ENCODE measurements around the gene C1R. TPM values are rescaled to one million over a fixed set of nuclear protein-coding genes. Genes with fewer than 3 reads are reported as not detected.

The C1R gene
- polyA plus RNA-seq, 3 donors, result 0.14 to 0.88 TPM; not detected in 1

DNA sequence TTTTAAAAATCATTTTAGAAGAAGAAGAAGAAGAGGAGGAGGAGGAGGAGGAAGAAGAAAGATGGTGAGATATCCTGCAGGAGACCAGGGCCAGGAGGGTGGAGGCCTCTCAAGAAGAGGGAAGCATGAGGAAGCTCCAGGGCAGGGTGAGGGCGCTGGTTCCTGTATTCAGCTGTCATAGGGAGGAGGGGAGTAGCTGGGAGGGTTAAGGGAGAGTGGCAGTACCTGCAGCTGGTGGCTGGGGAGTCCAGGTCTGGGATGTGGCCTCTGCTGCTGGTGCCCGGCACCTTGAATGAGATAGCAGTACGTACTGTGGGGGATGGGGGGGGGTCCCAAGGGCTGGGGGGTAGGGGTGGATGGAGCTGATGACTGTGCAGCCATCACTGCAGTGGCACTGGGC is 26.6 kb upstream of the C1R start:
- Mint-ChIP-seq H3K4me3 (no peak overlapping the region), H3K27me3 (ENCODE audit: low read depth in 3 of 3) (peaks cover 0 to 4% (median 1%) of the 10 kb centered on the region in 3 donors), H3K27ac (peak overlapping the region in 1 of 7 donors; percentile 6), H3K9me3 (peaks cover 3 to 9% (median 6%) of the 10 kb centered on the region in 7 donors), H3K4me1 (peaks cover 12% of the 10 kb centered on the region), H3K36me3 (peaks cover 37 to 44% of the 10 kb centered on the region in 2 donors)
- H3K4me3 ChIP-seq (replicated peaks in 1 of 3; ENCODE audit: low read depth in 2 of 3, low read length in 3 of 3), result no peak overlapping the region
- no peaks in the 10 kb centered on the region for H4K20me1 ChIP-seq (ENCODE audit: insufficient read depth, low read length)
- H3K4me1 ChIP-seq (ENCODE audit: control insufficient read depth in 1 of 2, insufficient read depth in 2 of 2, low read length in 2 of 2), result peaks cover 4 to 8% of the 10 kb centered on the region in 2 donors
- no peaks in the 10 kb centered on the region for H3K9me3 ChIP-seq (replicated peaks in 1 of 2; ENCODE audit: control insufficient read depth in 1 of 2, insufficient read depth in 1 of 2, low read length in 2 of 2)
- intact Hi-C loops (cut with micrococcal nuclease), result loop anchor here in 1 of 2 donors (10.0 kb wide), 1 partner anchor 94 kb away; no protein-coding TSS in a partner anchor
- H3K4me2 ChIP-seq (replicated peaks; ENCODE audit: extremely low read depth, low read length, poor library complexity, severe bottlenecking), result no peak overlapping the region
- H3K27ac ChIP-seq (ENCODE audit: low read depth in 1 of 2, low read length in 2 of 2), result no peak overlapping the region
- no peak overlapping the region for H2AFZ ChIP-seq (ENCODE audit: insufficient read depth, low read depth, low read length, poor library complexity, severe bottlenecking)
- H3K79me2 ChIP-seq (ENCODE audit: insufficient read depth, low read length), result no peaks in the 10 kb centered on the region
- TF ChIP-seq, protein P1, sequence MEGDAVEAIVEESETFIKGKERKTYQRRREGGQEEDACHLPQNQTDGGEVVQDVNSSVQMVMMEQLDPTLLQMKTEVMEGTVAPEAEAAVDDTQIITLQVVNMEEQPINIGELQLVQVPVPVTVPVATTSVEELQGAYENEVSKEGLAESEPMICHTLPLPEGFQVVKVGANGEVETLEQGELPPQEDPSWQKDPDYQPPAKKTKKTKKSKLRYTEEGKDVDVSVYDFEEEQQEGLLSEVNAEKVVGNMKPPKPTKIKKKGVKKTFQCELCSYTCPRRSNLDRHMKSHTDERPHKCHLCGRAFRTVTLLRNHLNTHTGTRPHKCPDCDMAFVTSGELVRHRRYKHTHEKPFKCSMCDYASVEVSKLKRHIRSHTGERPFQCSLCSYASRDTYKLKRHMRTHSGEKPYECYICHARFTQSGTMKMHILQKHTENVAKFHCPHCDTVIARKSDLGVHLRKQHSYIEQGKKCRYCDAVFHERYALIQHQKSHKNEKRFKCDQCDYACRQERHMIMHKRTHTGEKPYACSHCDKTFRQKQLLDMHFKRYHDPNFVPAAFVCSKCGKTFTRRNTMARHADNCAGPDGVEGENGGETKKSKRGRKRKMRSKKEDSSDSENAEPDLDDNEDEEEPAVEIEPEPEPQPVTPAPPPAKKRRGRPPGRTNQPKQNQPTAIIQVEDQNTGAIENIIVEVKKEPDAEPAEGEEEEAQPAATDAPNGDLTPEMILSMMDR (IDR thresholded peaks at IDR 0.05), result no peak
- DNase-seq, result no peak
- no peaks in the 10 kb centered on the region for H3K27me3 ChIP-seq (ENCODE audit: control insufficient read depth in 2 of 2, insufficient read depth in 2 of 2, low read length in 2 of 2)
- H3K9ac ChIP-seq (ENCODE audit: insufficient read depth, low read length, poor library complexity, severe bottlenecking), result no peak overlapping the region
- 27% methylated on average over 1 of the region's 3 CpGs for WGBS (ENCODE audit: insufficient coverage)
- H3K36me3 ChIP-seq (replicated peaks in 1 of 2; ENCODE audit: control insufficient read depth in 1 of 2, insufficient read depth in 2 of 2, low read length in 2 of 2), result peaks cover 0 to 7% of the 10 kb centered on the region in 2 donors

DNA sequence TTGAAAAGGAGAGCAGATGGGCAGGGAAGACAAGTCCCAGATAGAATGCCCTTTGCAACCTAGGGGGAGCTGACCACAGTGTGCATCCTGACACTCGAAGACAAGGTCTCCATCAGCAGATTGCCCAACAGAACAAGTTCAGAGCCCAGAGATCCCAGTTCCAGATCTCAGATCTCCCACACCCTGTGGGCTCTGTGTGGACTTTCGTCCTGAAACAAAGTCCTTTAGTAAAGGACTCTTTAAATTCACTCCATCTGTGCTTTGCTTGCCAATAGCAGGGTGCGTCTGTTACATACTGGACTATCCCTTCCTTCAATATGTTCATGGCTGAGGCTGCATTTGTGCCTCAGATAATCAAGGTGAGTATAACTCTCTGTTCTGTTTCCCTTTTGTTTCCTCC is 25.4 kb upstream of the C1R start:
- no peak overlapping the region for H3K27ac Mint-ChIP-seq
- H3K36me3 ChIP-seq (replicated peaks in 1 of 2; ENCODE audit: control insufficient read depth in 1 of 2, insufficient read depth in 2 of 2, low read length in 2 of 2), result peaks cover 0 to 7% of the 10 kb centered on the region in 2 donors
- H3K9me3 Mint-ChIP-seq, result peaks cover 3 to 9% (median 6%) of the 10 kb centered on the region in 7 donors
- no peaks in the 10 kb centered on the region for H3K79me2 ChIP-seq (ENCODE audit: insufficient read depth, low read length)
- H3K4me1 ChIP-seq (ENCODE audit: control insufficient read depth in 1 of 2, insufficient read depth in 2 of 2, low read length in 2 of 2), result peaks cover 4 to 8% of the 10 kb centered on the region in 2 donors
- H3K4me1 Mint-ChIP-seq, result peaks cover 15% of the 10 kb centered on the region
- H4K20me1 ChIP-seq (ENCODE audit: insufficient read depth, low read length), result no peaks in the 10 kb centered on the region
- H3K4me3 Mint-ChIP-seq, result no peak overlapping the region
- DNase-seq, result no peak
- H3K9me3 ChIP-seq (replicated peaks in 1 of 2; ENCODE audit: control insufficient read depth in 1 of 2, insufficient read depth in 1 of 2, low read length in 2 of 2), result no peaks in the 10 kb centered on the region
- H3K27ac ChIP-seq (ENCODE audit: low read depth in 1 of 2, low read length in 2 of 2), result no peak overlapping the region
- H3K27me3 ChIP-seq (ENCODE audit: control insufficient read depth in 2 of 2, insufficient read depth in 2 of 2, low read length in 2 of 2), result no peaks in the 10 kb centered on the region
- H3K36me3 Mint-ChIP-seq, result peaks cover 38 to 45% of the 10 kb centered on the region in 2 donors
- H3K4me3 ChIP-seq (replicated peaks in 1 of 3; ENCODE audit: low read depth in 2 of 3, low read length in 3 of 3), result no peak overlapping the region
- WGBS (ENCODE audit: insufficient coverage), result 89% methylated on average over 2 of the region's 3 CpGs
- TF ChIP-seq, protein P1 (IDR thresholded peaks at IDR 0.05), result no peak
- H3K4me2 ChIP-seq (replicated peaks; ENCODE audit: extremely low read depth, low read length, poor library complexity, severe bottlenecking), result no peak overlapping the region
- no peak overlapping the region for H3K9ac ChIP-seq (ENCODE audit: insufficient read depth, low read length, poor library complexity, severe bottlenecking)
- no peak overlapping the region for H2AFZ ChIP-seq (ENCODE audit: insufficient read depth, low read depth, low read length, poor library complexity, severe bottlenecking)
- H3K27me3 Mint-ChIP-seq (ENCODE audit: low read depth in 3 of 3), result peaks cover 0 to 2% (median 1%) of the 10 kb centered on the region in 3 donors
- intact Hi-C loops (cut with micrococcal nuclease), result loop anchor here in 1 of 2 donors (10.0 kb wide), 1 partner anchor 93 kb away; no protein-coding TSS in a partner anchor
